Adrenal gland (tissue), 5 donors: Measurements from ENCODE around the gene NR5A2.

Source experiments
- POLR2A ChIP-seq, 2 donors: fragments of 450-650 bp; IDR thresholded peaks; one replicate each; pipeline ENCODE4 v1.6.1; 2017; ENCODE audit warnings: antibody characterized with exemption in 2 of 2, mild to moderate bottlenecking in 2 of 2, moderate library complexity in 1 of 2
- TF ChIP-seq, protein P1 (sequence below), 6 experiments: fragments of 450-650 bp in 4 of 6; fragments of 200-600 bp in 2 of 6; sonication (generic) in 1 of 6; IDR thresholded peaks; 1 replicate in 5 of 6; 2 replicates in 1 of 6; pipeline versions ENCODE4 v1.5.1 to v1.8.0; 2016 to 2021; ENCODE audit warnings: antibody characterized with exemption in 6 of 6, mild to moderate bottlenecking in 2 of 6, moderate library complexity in 1 of 6
- donor health status: DM: no; HTN: no; CAD: no.

DNA sequence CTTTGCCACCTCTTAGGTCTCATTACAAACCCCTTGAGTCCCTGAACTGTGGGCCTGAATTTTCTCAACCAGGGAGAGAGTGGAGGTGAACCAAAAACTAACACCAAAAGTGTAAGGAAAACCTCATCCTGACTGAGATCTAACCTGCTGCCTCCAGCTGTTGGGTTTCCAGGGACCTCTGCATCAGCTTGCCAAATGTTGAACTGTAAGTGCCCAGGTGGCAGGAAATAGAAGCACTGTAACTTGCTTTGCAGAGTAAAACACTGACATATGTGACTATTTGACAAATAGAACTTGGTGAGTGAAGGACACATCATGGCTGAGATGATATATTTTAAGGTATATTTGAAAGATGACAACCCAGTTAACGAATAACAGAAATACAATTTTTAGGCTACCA, 48.4 kb upstream of the NR5A2 start:
- TF ChIP-seq, protein P1, sequence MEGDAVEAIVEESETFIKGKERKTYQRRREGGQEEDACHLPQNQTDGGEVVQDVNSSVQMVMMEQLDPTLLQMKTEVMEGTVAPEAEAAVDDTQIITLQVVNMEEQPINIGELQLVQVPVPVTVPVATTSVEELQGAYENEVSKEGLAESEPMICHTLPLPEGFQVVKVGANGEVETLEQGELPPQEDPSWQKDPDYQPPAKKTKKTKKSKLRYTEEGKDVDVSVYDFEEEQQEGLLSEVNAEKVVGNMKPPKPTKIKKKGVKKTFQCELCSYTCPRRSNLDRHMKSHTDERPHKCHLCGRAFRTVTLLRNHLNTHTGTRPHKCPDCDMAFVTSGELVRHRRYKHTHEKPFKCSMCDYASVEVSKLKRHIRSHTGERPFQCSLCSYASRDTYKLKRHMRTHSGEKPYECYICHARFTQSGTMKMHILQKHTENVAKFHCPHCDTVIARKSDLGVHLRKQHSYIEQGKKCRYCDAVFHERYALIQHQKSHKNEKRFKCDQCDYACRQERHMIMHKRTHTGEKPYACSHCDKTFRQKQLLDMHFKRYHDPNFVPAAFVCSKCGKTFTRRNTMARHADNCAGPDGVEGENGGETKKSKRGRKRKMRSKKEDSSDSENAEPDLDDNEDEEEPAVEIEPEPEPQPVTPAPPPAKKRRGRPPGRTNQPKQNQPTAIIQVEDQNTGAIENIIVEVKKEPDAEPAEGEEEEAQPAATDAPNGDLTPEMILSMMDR (IDR thresholded peaks at IDR 0.05) = no peak
- no peak for TF ChIP-seq POLR2A (IDR thresholded peaks at IDR 0.05)
